Chondrocyte (in vitro differentiated cells): ENCODE data around the gene SIM2. TPM values are rescaled to one million over a fixed set of nuclear protein-coding genes. Genes with fewer than 3 reads are reported as not detected.

ENCODE experiments used
- DNase-seq: peaks from one replicate; pipeline ENCODE4 v3.0.0; 2021; ENCODE audit warnings: mixed read lengths, low spot score
- H3K27ac Mint-ChIP-seq: one replicate; pipeline ENCODE4 v1.8.0; 2021; ENCODE audit warnings: mild to moderate bottlenecking, moderate library complexity, mixed read lengths; ENCODE audit not compliant: unreplicated experiment
- H3K27me3 Mint-ChIP-seq: 2 replicates; pipeline ENCODE4 v1.8.0; 2021; ENCODE audit warnings: low read depth, mixed read lengths
- H3K36me3 Mint-ChIP-seq: 2 replicates; pipeline ENCODE4 v1.8.0; 2021; ENCODE audit warnings: low read depth, mixed read lengths
- H3K4me1 Mint-ChIP-seq: 2 replicates; pipeline ENCODE4 v1.8.0; 2021; ENCODE audit warnings: low read depth, mild to moderate bottlenecking, mixed read lengths
- H3K4me3 Mint-ChIP-seq: one replicate; pipeline ENCODE4 v1.8.0; 2021; ENCODE audit warnings: mild to moderate bottlenecking, moderate library complexity, mixed read lengths; ENCODE audit not compliant: unreplicated experiment
- H3K9me3 Mint-ChIP-seq: 2 replicates; pipeline ENCODE4 v1.8.0; 2021; ENCODE audit warnings: low read depth, mixed read lengths
- total RNA-seq: library from RNA; stranded (reverse); gene quantifications from 3 replicates; pipeline ENCODE4 v1.2.1, GENCODE V29; 2021
- TF ChIP-seq, protein P1 (sequence below): fragments of 200-600 bp; sonication (generic); IDR thresholded peaks from 2 replicates; pipeline ENCODE4 v1.5.0; 2021; ENCODE audit warnings: antibody characterized with exemption, mild to moderate bottlenecking, moderate library complexity

The SIM2 gene
- total RNA-seq, 1 donor from 2014 or later = 0.60 TPM

DNA sequence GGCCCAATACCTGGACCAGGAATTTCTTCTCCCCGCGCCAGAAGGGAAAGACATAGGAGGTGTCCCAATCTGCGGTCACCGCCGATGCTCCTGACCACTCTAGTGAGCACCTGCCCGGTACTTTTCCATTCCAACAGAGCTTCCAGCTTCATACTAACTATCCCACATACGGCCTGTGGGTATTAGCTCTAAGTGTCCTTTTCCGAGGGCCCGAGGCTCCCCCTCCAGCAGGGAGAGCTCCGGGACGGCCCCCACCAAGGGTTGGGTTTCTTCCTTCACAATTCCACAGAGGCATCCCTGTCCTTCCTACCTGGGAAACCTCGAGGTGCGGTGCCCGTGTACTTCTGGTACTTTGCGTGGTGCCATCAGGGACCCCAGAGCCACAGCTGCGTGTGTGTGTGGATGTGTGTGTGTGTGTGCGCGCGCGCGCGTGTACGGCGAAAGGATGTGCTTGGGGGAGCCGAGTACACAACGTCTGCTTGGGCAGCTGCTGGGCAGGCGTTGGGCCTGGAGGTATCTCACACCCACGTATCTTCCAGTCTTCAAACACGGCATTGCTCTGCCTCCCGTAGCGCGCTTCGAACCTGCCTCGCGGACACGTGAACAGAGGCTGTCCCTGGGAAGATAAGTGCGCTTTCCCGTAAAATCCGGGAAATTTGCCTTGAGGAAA lies 2.4 kb upstream of the SIM2 start:
- DNase-seq = no peak
- peaks cover 18% of the 10 kb centered on the region for H3K4me1 Mint-ChIP-seq

GRCh38 chr21:36697060-36697850 lies 1.7 kb upstream of the SIM2 start:
- TF ChIP-seq, protein P1, sequence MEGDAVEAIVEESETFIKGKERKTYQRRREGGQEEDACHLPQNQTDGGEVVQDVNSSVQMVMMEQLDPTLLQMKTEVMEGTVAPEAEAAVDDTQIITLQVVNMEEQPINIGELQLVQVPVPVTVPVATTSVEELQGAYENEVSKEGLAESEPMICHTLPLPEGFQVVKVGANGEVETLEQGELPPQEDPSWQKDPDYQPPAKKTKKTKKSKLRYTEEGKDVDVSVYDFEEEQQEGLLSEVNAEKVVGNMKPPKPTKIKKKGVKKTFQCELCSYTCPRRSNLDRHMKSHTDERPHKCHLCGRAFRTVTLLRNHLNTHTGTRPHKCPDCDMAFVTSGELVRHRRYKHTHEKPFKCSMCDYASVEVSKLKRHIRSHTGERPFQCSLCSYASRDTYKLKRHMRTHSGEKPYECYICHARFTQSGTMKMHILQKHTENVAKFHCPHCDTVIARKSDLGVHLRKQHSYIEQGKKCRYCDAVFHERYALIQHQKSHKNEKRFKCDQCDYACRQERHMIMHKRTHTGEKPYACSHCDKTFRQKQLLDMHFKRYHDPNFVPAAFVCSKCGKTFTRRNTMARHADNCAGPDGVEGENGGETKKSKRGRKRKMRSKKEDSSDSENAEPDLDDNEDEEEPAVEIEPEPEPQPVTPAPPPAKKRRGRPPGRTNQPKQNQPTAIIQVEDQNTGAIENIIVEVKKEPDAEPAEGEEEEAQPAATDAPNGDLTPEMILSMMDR = no peak
- Mint-ChIP-seq H3K27ac (no peak overlapping the region), H3K9me3 (no peaks in the 10 kb centered on the region), H3K4me3 (no peak overlapping the region), H3K36me3 (peaks cover 5% of the 10 kb centered on the region), H3K27me3 (peaks cover 59% of the 10 kb centered on the region), H3K4me1 (peaks cover 20% of the 10 kb centered on the region)
- DNase-seq = no peak

More for the DNA sequence above, 2.4 kb upstream of the SIM2 start:
- Mint-ChIP-seq H3K9me3 (no peaks in the 10 kb centered on the region), H3K27me3 (peaks cover 59% of the 10 kb centered on the region), H3K27ac (no peak overlapping the region), H3K36me3 (peaks cover 3% of the 10 kb centered on the region), H3K4me3 (no peak overlapping the region)
- TF ChIP-seq, protein P1 = no peak

GRCh38 chr21:36697851-36698384 lies 997 bp upstream of the SIM2 start:
- Mint-ChIP-seq H3K9me3 (no peaks in the 10 kb centered on the region), H3K27ac (no peak overlapping the region), H3K4me3 (peak overlapping the region; percentile 35), H3K27me3 (peaks cover 61% of the 10 kb centered on the region), H3K36me3 (peaks cover 5% of the 10 kb centered on the region), H3K4me1 (peaks cover 20% of the 10 kb centered on the region)
- TF ChIP-seq, protein P1 = no peak
- DNase-seq = no peak

- peaks cover 20% of the 10 kb centered on the region for H3K4me1 Mint-ChIP-seq
Observed at GRCh38 chr21:36698385-36698980, 432 bp upstream of the SIM2 start.

More at GRCh38 chr21:36698385-36698980, 432 bp upstream of the SIM2 start:
- DNase-seq = no peak
- Mint-ChIP-seq H3K27me3 (peaks cover 66% of the 10 kb centered on the region), H3K36me3 (peaks cover 5% of the 10 kb centered on the region), H3K4me3 (peak overlapping the region; percentile 35), H3K27ac (no peak overlapping the region), H3K9me3 (no peaks in the 10 kb centered on the region)
- TF ChIP-seq, protein P1 = no peak
